HG02840 (cell line): ENCODE results near the gene EDNRA.

Experiments used
- ATAC-seq: cut with Tn5 transposase; IDR thresholded peaks from one replicate; pipeline ENCODE4 v1.9.1; 2021; ENCODE audit warnings: mild to moderate bottlenecking, moderate library complexity, moderate number of reproducible peaks; ENCODE audit not compliant: unreplicated experiment, low FRiP score

The EDNRA gene

DNA sequence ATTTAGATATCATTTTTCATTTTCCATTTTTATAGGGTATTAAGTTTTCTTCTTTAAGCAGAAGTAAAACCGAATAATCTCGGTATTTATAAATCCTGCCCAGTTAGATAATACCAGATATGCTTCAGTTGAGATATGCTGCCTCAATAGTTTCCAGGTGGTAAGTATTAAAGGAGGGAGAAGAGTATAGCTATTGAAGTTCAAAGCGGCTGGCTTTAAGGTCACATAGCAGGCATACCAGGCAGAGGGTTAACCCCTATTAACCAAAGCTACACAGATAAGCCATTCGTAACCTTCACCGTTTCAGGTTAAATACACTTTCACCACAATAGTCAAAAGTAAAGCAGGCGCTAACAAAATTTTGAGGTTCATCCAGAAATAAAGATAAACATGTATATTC is 54.2 kb downstream of the EDNRA start:
- ATAC-seq: no peak

DNA sequence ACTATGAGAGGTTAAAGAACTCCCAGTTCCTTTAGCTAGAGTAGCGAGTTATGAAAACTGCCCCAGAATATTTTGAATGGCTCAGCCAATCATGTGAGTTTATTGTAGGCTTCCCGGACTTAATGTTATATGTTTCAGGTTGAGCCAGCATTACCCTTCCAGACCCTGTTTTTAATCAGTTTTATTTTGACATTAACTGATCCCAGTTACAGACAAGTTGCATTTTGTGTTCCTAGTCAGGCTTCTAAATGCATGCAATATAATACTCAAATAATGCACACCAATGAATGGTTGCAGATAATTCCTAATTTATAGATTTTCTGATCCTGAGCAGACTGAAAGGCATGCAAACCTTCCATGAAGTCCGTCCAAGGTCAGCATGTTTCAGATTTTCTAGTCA is 57.8 kb downstream of the EDNRA start:
- ATAC-seq: no peak

DNA sequence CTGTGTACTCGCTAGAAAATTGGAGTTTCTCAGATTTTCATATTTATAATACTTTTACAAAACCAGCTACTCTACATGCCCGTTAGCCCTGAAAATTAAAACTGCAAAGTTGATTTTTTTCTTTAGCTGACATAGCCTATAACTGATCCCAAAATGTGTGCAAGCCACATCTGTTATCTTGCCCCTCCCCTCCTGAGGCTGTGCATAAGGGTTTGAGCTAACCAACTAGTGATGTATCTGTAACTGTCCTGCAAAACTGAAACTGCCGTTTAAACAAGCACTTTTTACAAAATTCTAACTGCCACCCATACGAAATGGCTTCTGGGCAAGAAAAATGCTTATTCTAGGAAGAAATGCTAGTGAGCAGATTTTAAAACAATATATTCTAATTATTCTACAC is 59.1 kb downstream of the EDNRA start:
- ATAC-seq: no peak

DNA sequence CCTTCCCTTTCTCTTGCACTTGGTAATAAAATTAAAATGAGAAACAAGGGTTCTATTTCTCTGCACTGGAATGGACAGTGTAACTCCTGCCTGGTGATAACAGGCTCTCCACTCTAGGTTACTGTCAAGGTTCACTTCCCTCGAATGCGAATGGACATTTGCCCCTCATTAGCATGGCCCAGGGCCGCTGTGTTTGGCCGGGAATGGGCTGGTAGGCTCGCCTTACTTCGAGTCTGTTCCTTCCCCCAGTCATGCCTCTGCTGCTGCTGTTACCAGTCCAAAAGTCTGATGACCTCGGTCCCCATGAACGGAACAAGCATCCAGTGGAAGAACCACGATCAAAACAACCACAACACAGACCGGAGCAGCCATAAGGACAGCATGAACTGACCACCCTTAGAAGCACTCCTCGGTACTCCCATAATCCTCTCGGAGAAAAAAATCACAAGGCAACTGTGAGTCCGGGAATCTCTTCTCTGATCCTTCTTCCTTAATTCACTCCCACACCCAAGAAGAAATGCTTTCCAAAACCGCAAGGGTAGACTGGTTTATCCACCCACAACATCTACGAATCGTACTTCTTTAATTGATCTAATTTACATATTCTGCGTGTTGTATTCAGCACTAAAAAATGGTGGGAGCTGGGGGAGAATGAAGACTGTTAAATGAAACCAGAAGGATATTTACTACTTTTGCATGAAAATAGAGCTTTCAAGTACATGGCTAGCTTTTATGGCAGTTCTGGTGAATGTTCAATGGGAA is 61.5 kb downstream of the EDNRA start:
- no peak for ATAC-seq

DNA sequence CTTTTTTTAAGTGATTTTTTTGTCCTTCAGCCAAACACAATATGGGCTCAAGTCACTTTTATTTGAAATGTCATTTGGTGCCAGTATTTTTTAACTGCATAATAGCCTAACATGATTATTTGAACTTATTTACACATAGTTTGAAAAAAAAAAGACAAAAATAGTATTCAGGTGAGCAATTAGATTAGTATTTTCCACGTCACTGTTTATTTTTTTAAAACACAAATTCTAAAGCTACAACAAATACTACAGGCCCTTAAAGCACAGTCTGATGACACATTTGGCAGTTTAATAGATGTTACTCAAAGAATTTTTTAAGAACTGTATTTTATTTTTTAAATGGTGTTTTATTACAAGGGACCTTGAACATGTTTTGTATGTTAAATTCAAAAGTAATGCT is 62.1 kb downstream of the EDNRA start:
- ATAC-seq: no peak

- no peak for ATAC-seq
Observed at GRCh38 chr4:147546349-147546748, 65.5 kb downstream of the EDNRA start.

DNA sequence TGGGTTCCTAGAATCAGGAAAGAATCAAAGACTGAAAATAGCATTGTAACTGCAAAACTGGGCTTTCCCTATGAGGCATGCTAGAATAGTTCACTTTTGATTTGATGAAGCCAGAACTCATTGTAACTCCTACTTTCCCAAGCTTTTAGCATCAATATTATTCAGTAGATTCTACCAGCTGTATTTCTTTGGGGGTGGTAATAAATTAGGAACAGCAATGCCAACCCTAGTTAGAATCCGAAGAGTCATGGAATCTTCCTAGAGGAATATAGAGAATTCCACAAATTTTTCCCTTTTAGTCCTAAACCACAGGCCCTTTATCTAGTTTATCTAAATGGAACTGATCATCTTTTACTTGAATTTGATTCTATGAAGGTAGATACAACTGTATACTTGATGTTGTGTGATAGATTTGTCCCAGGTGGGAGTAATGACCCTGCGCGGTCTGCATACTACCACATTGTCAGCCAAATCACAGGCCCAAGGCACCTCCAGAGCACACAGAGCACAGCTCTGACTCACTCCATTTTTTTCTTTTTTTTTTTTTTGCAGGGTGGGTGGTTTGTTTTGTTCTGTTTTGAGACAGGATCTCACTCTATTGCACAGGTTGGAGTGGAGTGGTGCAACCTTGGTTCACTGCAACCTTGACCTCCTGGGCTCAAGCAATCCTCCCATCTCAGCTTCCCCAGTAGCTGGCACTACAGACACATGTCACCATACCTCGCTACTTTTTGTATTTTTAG is 66.6 kb downstream of the EDNRA start:
- ATAC-seq: no peak

DNA sequence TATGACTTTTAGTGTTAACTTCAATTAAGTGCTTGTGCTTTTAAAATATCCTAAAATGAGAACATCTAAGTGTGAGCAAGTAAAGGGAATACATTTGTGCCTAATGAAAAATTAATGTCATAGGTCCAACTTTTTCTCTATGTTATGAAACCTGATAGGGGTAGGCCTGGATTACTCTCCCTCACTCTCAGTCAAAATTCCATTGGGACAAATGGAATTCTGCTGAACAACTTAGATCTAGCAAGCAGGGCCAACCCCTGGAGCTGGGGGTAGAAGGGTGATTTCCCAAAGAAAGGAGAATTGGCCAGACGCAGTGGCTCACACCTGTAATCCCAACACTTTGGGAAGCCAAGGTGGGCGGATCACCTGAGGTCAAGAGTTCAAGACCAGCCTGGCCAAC is 67.4 kb downstream of the EDNRA start:
- no peak for ATAC-seq

GRCh38 chr4:147550626-147551246 is 69.8 kb downstream of the EDNRA start:
- peak; percentile 73 for ATAC-seq

DNA sequence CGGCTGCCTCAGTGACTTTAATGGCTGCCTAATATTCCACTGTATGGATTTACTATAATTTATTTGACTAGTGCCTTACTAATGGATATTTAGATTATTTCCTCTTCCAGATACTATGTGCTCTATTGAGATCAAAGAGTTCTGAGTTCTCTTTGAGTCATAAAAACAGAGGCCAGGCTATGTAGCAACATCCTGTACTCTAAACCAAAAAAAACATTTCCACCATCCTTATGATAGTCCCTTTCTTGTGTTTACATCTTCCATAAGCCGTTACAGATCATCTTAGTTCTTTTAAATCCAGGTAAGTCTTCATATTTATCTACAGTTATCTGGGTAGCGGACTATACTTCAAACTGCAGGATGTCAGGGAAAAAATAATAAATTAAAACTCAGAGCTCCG is 79.7 kb downstream of the EDNRA start:
- no peak for ATAC-seq

DNA sequence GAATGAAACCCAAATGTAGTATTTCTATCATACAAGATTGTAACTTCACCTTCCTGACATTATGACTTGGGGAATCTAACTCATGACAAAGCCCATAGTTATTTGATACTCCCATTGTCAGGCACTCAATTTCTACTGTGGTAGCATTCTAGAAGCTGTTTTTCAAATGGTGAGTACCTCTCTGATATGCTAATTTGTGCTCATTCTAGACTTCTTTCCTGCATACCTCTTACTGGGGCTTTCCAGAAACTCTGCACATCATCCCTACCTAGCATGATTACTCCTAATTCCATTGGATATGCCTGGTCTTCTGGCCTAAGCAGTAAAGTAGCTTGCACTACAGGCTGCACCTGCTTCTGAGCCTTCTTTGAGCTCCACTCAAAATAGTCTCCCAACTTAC is 85.9 kb downstream of the EDNRA start:
- ATAC-seq: no peak

DNA sequence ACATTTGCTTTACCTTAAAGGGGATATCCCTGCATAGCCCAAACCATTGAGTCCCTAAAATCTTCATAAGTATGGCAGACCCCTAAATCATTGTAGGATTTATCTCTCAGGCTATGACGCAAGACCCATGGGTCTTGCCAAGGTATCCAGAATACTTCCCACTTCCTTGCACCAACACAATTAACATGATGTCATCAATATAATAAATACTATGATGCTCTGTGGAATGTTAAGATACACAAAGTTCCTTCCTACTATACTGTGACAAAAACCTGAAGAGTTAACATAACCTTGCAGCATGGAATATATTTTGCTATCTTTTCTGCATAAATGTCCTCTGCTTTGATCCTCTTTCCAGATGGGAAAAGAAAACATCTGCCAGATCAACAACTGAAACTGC is 86.4 kb downstream of the EDNRA start:
- ATAC-seq: no peak

GRCh38 chr4:147570616-147571015 is 89.7 kb downstream of the EDNRA start:
- no peak for ATAC-seq

DNA sequence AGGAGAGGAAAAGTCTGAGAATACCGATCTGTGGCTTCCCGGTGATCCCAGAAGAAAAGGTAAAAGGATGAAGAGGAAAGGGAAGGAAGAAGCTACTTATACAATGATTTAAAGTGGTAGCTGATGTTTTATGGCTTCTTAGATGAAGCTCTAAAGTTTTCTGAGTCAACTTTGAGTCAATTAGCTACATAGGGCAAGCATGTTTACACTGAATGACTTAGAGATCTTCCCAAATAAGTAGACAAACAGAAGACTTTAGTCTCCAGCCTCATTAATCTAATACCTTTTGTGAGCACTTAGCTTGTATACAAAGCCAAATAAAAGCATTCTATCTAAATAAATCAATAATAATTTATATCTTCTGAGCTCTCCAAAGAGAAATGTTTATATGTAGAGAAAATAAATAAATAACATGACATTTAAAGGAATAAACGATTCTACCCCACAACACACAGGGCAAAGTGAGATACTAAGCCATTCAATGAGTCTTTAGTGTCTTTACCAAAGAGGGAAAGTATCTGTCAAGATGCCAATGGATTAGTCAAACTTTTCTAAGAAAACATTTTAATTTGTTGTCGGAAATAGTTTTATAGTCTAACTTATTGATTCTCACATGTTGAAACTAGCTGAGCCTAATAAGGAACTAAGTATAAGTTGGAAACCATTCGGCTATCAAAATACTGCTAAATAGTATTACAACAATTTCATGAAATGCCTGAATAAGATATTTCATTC is 90.3 kb downstream of the EDNRA start:
- ATAC-seq: no peak

DNA sequence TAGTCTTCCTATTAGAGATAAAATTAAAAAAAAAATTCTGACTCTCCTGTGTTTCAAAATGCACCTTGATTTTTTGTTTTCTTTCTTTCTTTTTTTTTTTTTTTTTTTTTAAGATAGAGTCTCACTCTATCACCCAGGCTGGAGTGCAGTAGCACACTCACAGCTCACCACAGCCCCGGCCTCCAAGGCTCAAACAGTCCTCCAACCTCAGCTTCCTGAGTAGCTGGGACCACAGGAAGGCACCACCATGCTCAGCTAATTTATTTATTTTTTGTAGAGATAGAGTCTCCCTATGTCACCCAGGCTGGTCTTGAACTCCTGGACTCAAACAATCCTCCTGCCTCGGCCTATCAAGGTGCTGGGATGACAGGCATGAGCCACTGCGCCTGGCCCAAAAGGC is 95.2 kb downstream of the EDNRA start:
- no peak for ATAC-seq

GRCh38 chr4:147578051-147578476 is 97.2 kb downstream of the EDNRA start:
- ATAC-seq: no peak

DNA sequence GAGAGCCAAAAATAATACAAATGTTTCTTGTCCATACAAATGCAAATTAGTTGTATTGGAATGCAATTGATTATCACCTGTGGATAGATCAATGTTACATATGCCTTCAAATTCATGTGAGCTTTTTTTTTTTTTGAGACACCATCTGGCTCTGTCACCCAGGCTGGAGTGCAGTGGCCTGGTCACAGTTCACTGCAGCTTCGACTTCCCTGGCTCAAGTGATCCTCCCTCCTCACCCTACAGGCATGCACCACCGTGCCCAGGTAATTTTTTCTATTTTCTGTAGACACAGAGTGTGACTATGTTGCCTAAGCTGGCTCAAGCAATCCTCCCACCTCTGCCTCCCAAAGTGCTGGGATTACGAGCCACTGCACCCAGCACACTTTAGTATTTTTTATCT is 97.7 kb downstream of the EDNRA start:
- no peak for ATAC-seq

GRCh38 chr4:147580396-147580795 is 99.5 kb downstream of the EDNRA start:
- ATAC-seq: no peak

GRCh38 chr4:147581606-147582350 is 100.9 kb downstream of the EDNRA start:
- ATAC-seq: no peak

DNA sequence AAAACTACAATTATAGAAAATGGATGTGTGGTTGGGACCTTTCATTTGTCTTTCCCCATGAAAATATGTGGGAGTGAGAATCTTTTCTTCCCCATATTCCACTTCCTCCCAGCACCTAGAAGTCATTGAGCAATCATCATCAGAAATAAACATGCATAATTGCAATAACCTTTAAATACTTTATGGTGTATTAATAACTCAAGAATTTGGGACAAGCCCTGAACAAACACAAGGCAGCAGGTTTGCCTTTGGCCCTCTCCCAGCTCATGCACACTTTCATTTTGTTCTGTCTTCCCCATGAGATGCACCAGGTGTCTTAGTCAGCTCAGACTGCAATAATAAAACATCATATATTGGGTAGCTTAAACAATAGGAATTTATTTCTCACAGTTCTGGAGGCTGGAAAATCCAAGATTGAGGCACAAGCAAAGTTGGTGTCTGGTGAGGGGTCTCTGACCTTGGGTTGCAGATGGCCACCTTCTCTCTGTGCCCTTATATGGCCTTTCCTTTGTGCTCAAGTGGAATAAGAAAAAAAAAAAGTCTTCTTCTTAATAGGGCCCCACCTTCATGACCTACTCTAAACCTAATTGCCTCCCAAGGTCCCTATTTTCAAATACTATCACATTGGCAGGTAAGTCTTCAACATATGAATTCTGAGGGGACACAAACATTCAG is 101.6 kb downstream of the EDNRA start:
- no peak for ATAC-seq
